ENCODE results near the gene PROSER1. TPM values are rescaled to one million over a fixed set of nuclear protein-coding genes. Genes with fewer than 3 reads are reported as not detected.
"Not testable (repeated sequence)": the region's sequence is repeated elsewhere in the genome, so short reads cannot be mapped to it uniquely, and the experiment has no call there.

Gene PROSER1
- total and polyA plus RNA-seq, 9 of the 15 experiments (the other 6 are each of a cell fraction or from before 2014, with no cell fraction given), result 9.2 to 36.2 (median 10.4) TPM

DNA sequence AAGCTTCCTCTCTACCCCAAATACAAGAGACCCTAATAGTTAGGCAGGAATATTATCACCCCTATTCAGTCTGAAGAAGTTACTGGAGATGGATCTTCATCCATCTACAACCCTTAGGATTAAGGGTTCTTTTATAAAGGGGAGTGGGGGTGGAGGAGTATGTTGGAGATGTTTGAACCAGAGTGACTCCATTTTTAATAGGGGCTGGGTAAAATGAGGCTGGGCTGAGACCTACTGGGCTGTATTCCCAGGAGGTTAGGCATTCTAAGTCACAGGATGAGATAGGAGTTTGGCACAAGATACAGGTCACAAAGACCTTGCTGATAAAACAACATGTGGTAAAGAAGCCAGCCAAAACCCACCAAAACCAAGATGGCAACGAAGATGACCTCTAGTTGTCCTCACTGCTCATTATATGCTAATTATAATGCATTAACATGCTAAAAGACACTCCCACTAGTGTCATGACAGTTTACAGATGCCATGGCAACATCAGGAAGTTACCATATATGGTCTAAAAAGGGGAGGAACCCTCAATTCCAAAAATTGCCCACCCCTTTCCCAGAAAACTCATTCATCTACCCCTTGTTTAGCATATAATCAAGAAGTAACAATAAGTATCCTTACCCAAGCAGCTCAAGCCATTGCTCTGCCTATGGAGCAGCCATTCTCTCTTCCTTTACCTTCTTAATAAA, 48.5 kb upstream of the PROSER1 start:
- H3K27ac ChIP-seq (ENCODE audit: extremely low read depth, low read depth, low read length); POLR2A ChIA-PET; H3K9me3 ChIP-seq (replicated peaks; ENCODE audit: control insufficient read depth, insufficient read depth, low read depth, low read length); BruUV-seq (replicated peaks); H3K27me3 ChIP-seq (ENCODE audit: control insufficient read depth in 2 of 2, insufficient read depth in 2 of 2, low read length in 2 of 2); H3K79me2 ChIP-seq (ENCODE audit: control insufficient read depth, insufficient read depth, low read length); H3K4me2 ChIP-seq (ENCODE audit: insufficient read depth, low read length); H3K4me1 ChIP-seq (replicated peaks in 1 of 2; ENCODE audit: control insufficient read depth in 2 of 2, insufficient read depth in 2 of 2, low read length in 2 of 2); H3K9me1 ChIP-seq (ENCODE audit: control insufficient read depth, insufficient read depth, low read length); FAIRE-seq; H3K9ac ChIP-seq (ENCODE audit: insufficient read depth in 1 of 2, low read depth in 2 of 2, low read length in 2 of 2); intact Hi-C loops (cut with micrococcal nuclease); H3K36me3 ChIP-seq (ENCODE audit: control insufficient read depth, insufficient read depth, low read length); ATAC-seq; H2AFZ ChIP-seq (ENCODE audit: low read depth, low read length); H4K20me1 ChIP-seq (replicated peaks; ENCODE audit: control insufficient read depth, insufficient read depth, low read length); H3K4me3 ChIP-seq; CTCF ChIA-PET (ENCODE audit: low intra/inter-chr PET ratio); TF ChIP-seq NR4A1 (CRISPR knock-in tag; IDR thresholded peaks at IDR 0.05); NR2C1 (IDR thresholded peaks at IDR 0.05): not testable (repeated sequence)
- WGBS (ENCODE audit: insufficient coverage, low coverage, missing lambda C conversion rate), result 0% methylated on average over 1 of the region's 1 CpG
- peak in 1 of 4 experiments; percentile 6 for DNase-seq (ENCODE audit: extremely low read depth in 1 of 4, low spot score in 3 of 4)
- in situ Hi-C loops (cut with MboI), result loop anchor here (5.0 kb wide), 1 partner anchor 41 kb away; no protein-coding TSS in a partner anchor
- TF ChIP-seq SMAD4 (CRISPR knock-in tag; conservative IDR thresholded peaks at IDR 0.05) (peak; percentile 57; the same call in 1 of the 2 replicates), KLF6 (CRISPR knock-in tag; IDR thresholded peaks at IDR 0.05; ENCODE audit: borderline replicate concordance) (0 out of 2 replicates have a peak, but pooled peaks have one; percentile 30), NR4A1 (tag; IDR thresholded peaks at IDR 0.05) (peak; percentile 72; the same call in 1 of the 2 replicates), TAF7 (tag; IDR thresholded peaks at IDR 0.05) (0 out of 2 replicates have a peak, but pooled peaks have one; percentile 31), ESRRA (IDR thresholded peaks at IDR 0.05; ENCODE audit: borderline replicate concordance, low read depth) (peak; percentile 35; the same call in 1 of the 2 replicates), ZNF584 (CRISPR knock-in tag; IDR thresholded peaks at IDR 0.05; ENCODE audit: low read depth) (0 out of 2 replicates have a peak, but pooled peaks have one; percentile 40), DDX20 (tag; IDR thresholded peaks at IDR 0.05; ENCODE audit: low read depth) (0 out of 2 replicates have a peak, but pooled peaks have one; percentile 52), ETV1 (tag; conservative IDR thresholded peaks at IDR 0.05; ENCODE audit: low read depth) (peak; percentile 64), SRF (CRISPR knock-in tag; IDR thresholded peaks at IDR 0.05) (peak in 1 of 2 experiments; percentile 80; a peak in 1 of 4 replicates), DIDO1 (tag; IDR thresholded peaks at IDR 0.05; ENCODE audit: low read depth) (peak; percentile 36; the same call in 1 of the 2 replicates), TEAD1 (CRISPR knock-in tag; IDR thresholded peaks at IDR 0.05) (peak in 1 of 2 experiments; percentile 20; a peak in 1 of 4 replicates), NR2C1 (tag; IDR thresholded peaks at IDR 0.05) (peak; percentile 65), HDAC8 (tag; IDR thresholded peaks at IDR 0.05) (peak; percentile 82), SMAD3 (CRISPR knock-in tag; conservative IDR thresholded peaks at IDR 0.05) (0 out of 2 replicates have a peak, but pooled peaks have one; percentile 31), PTTG1 (tag; IDR thresholded peaks at IDR 0.05; ENCODE audit: low read depth) (peak; percentile 75), RFX1 (IDR thresholded peaks at IDR 0.05) (peak; percentile 66)
- TF ChIP-seq, protein P1, sequence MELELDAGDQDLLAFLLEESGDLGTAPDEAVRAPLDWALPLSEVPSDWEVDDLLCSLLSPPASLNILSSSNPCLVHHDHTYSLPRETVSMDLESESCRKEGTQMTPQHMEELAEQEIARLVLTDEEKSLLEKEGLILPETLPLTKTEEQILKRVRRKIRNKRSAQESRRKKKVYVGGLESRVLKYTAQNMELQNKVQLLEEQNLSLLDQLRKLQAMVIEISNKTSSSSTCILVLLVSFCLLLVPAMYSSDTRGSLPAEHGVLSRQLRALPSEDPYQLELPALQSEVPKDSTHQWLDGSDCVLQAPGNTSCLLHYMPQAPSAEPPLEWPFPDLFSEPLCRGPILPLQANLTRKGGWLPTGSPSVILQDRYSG (tag; conservative IDR thresholded peaks at IDR 0.05; ENCODE audit: low read depth), result peak; percentile 81; the same call in 1 of the 2 replicates
- TF ChIP-seq, protein P2, sequence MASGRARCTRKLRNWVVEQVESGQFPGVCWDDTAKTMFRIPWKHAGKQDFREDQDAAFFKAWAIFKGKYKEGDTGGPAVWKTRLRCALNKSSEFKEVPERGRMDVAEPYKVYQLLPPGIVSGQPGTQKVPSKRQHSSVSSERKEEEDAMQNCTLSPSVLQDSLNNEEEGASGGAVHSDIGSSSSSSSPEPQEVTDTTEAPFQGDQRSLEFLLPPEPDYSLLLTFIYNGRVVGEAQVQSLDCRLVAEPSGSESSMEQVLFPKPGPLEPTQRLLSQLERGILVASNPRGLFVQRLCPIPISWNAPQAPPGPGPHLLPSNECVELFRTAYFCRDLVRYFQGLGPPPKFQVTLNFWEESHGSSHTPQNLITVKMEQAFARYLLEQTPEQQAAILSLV (tag; IDR thresholded peaks at IDR 0.05), result peak; percentile 38; the same call in 1 of the 2 replicates
